ENCODE results near the gene MCM7.
"Not testable (repeated sequence)": the region's sequence is repeated elsewhere in the genome, so short reads cannot be mapped to it uniquely, and the experiment has no call there.

Gene MCM7

DNA sequence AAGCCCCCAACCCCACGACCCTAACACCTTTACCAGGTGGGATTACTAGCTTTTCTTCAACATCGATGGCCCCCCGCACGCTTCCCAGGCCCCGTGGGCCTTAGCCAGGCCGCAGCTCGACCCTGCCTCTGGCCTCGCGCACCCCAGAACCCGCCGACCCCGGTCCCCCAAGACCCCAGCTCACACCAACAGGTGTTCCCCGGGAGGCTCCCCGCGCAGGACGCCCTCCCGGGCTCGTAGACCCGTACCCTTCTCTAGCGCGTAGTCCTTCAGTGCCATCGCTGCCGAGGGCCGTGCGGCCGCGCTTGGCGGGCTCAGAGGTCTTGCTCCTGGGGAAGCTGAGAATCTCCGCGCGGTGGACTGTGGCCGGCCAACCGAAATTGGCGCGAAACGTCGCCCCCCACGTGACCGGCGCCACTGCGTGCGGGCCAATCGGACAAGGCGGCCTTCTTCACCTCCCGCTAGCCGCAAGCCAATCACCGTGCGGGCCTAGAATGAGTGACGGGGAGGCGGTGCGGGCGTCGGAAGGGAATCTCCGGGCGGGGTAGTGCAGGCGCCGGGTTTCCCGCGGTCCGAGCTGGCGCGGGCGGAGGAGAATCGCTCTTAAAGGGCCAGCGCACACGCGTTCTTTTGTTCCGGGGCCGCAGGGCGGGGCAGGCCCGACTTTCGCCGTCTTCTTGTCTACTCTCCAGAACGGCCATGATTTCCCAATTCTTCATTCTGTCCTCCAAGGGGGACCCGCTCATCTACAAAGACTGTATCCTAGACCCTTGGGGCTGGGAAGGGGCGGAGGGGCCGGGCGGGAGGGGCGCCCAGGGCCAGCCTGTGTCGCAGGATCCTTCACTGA is at the start of gene MCM7, which contains the start of gene AP4M1:
MCM7 (minus strand) TSS at position 382 of the 847 bp plus-strand sequence; CDS start at position 279, 103 bp downstream.
AP4M1 (plus strand) TSS at position 628 of the 847 bp plus-strand sequence; CDS start at position 700, 72 bp downstream.
- peak; percentile 99 for DNase-seq

DNA sequence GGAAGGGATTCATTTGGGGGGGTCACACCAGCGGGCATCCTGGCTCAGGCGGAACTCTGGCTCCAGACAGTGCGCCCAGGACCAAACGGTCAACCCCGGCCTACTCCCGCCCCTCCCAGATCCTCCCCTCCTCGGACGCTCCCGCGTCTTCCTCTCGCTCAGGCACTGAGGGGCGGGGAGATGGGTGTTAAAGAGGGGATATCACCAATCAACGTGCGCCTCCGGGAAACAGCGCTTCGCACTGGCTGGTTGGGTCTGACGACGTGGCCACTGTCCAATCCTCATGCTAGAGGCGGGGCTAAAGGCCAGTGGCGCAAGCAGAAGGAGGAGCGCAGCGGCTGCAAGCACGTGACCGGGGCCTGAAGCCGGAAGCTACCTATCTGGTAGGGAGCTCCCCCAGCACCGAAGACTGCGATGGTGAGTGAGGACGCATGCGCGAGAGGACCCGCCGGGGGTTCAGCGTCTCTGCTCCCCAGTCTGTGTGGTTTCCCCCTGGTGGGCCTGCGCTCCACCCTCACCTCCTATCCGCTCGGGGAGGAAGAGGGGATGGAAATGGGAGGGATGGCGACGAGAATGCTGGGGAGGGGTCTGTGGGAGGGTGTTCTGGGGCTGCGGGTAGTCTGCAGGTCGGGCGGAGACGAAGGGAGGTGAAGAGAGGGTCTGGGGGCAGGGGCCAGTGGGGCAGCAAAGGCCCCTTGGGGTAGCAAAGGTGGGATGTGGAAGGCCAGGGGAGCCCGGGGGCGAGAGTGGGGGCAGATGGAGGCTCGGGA is 47.5 kb upstream of the MCM7 start, which contains the start of gene LAMTOR4:
LAMTOR4 (plus strand) TSS at position 360 of the 770 bp plus-strand sequence; CDS start at position 415, 55 bp downstream.
- peak; percentile 99 for DNase-seq

DNA sequence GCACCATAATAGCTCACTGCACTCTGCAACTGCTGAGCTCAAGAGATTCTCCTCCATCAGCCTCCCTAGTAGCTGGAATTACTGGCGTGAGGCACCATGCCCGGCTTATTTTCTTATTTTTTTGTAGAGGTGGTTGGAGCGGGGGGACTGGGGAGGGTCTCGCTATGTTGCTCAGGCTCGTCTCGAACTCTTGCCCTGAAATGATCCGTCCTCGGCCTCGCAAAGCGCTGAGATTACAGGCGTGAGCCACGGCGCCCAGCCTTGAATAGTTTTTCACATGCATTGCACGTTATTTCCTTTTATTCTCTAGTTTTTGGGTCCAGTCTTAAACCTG is 47.0 kb upstream of the MCM7 start:
- DNase-seq: no peak

DNA sequence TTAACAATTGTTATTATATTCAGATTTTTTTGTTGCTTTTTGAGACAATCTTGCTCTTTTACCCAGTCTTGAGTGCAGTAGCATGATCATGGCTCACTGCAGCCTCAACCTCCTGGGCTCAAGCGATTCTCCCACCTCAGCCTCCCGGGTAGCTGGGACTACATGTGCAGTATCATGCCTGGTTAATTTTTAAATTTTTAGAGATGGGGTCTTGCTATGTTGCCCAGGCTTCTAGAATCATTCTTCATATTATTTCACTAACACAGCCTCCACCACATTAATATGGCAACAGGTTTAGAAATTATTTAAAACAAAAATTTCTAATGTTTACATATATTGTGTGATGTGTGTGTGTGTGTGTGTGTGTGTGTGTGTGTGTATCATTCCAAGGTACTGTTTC is 46.1 kb upstream of the MCM7 start:
- no peak for DNase-seq

DNA sequence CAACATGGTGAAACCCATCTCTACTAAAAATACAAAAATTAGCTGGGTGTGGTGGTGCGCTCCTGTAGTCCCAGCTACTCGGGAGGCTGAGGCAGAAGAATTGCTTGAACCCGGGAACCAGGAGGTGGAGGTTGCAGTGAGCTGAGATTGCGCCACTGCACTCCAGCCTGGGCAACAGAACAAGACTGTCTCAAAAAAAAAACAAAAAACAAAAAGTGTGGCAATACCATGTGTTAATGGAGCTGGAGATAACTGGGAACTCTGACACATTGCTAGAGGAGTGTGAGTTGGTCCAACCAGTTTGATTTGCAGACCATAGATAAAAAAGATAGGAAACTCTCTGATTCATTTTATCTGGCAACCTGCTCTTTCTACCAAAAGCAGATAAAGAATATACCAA is 45.2 kb upstream of the MCM7 start:
- DNase-seq: not testable (repeated sequence)

DNA sequence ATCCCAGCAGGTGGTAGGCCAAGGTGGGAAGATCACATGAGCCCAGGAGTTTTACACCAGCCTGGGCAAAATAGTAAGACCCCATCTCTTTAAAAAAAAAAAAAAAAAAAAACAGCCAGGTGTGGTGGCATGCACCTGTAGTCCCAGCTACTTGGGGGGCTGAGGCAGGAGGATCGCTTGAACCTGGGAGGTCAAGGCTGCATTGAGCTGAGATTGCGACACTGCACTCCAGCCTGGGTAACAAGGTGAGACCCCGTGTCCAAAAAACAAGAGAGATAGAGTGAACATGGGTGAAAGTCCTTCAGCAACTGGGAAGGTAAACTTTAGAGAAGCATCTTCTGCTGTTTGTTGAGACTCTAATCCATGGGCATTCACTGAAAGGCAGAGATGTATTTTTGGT is 41.3 kb upstream of the MCM7 start:
- DNase-seq: no peak

DNA sequence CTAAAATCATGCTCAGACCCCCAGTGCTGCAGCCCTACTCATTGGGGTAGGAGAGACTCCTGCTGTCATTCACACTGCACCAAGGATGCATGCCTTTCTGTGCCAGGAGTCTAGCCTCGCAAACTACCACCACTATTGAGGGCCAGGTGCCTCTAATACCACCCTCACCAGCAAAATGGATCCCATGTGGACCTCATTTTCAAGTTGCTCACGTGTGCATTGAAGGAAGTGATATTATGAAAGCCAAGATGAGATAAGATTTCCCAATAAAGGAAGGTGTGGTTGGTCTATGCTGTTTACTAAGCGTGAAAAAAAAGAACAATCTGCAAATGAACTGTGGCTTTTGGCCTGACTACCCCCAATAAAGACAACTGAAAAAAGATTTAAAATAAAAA is 40.4 kb upstream of the MCM7 start:
- no peak for DNase-seq

DNA sequence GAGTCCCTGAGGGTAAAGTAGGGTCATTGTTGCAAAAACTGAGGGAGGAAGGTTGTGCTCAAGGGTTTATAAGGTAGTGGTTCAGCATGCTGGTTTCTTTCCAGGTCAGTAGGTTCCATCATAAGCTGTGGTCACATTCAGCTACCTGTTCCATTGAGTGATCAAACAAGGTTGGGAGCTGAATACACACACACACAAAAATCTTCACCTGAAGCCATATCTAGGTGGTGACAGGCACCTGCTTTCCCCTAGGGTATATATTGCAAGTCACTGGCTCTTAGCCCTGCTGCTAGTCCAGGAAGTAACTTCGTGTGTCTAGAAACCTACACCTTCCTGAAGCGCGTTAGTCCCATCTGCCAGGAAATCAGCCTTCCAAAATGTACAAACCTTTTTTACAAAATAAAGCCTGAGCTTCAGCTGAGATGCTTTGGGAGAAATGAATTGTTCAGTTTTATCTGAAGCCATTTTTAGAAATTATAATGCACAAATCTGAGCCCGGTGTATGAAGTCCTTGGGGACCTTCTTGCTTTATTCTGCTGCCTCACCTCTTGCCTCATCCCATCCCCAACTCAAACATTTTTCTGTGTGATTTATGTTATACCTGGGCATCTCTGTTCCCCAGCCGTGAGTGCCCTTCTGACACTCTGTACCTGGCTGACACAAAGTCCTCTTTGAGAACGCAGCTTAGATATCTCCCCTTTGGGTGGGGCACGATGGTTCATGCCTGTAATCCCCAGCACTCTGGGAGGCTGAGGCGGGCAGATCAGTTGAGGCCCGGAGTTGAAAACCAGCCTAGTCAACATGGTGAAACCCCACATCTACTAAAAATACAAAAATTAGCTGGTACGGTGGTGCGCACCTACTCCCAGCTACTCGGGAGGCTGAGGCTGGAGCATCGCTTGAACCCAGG is 36.9 kb upstream of the MCM7 start:
- DNase-seq: no peak

DNA sequence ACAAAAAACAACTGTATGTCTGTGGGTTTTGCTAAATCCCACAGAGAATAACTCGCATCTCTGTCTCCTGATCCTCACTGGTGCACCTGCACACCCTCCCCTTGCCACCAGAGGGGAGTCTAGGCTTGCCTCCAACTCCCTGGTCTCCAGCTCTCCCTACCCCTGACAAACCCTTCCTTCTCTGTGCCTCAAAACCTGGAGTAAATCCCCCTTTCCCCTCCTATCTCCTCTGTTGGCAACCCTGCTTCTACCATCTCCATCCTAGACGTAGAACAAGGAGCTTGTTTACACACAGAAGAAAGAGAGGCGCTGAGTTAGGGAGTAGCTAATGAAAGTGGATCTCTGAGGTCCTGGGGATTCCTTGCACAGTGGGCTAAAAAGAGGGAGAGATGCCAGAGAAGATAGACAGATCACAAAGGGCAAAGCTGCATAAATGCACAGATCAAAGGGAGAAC is 31.5 kb upstream of the MCM7 start:
- DNase-seq: peak; percentile 75

DNA sequence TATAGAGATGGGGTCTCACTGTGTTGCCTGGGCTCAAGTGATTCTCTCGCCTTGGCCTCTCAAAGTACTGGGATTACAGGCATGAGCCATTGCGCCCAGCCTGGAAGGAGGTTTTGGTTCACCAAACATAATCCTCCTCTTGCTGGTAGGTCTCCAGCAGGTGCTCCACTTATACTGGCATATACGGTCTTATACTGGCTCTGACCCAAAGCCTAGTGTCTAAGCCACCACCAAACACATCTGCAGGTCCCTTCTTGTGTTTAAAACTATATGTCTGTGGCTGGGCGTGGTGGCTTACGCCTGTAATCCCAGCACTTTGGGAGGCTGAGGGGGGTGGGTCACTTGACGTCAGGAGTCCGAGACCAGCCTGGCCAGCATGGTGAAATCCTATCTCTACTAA is 30.9 kb upstream of the MCM7 start:
- no peak for DNase-seq

DNA sequence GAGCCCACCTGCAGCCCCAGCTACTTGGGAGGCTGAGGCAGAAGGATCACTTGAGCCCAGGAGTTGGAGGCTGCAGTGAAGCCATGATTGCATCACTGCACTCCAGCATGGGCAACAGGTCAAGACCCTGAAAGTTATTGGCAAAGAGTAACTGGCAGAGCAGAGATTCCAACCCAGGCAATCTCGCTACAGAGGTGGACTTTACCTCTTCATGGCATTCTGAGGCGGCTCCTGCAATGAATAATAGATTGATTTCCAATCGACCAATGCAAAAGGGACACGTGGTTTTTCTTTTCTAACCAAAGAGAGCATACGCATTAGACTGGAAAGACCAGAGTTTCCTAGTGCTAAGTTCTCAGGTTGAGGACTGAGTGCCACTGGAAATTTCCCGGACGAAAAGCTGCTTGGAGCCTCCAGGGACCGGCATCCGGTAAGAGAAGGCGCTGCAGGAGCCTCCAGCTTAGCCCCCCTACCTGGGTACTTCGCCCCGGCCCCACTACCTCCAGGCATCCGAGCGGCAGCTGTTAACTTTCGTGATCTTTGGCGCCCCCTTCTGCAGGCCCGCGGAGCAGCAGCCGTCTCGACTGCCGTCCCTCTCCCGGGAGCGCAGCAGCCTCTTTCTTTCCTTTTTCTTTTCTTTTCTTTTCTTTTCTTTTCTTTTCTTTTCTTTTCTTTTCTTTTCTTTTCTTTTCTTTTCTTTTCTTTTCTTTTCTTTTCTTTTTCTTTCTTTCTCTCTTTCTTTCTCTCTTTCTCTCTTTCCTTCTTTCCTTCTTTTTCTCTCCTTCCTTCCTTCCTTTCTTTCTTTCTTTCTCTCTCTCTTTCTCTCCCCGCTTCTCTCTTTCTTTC is 29.6 kb upstream of the MCM7 start:
- peak; percentile 90 for DNase-seq

DNA sequence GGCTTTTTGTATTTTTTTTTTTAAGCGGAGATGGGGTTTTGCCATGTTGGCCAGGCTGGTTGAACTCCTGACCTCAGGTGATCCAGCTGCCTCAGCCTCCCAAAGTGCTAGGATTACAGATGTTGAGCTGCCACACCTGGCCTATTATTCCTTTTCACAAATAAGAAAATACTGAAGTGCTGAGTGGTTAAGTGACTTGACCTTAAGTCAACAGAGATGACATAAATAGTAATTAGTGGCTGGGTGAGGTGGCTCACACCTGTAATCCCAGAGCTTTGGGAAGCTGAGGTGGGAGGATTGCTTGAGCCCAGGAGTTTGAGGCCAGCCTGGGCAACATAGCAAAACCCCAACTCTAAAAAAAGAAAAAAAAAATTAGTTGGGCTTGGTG is 29.0 kb upstream of the MCM7 start:
- DNase-seq: not testable (repeated sequence)

DNA sequence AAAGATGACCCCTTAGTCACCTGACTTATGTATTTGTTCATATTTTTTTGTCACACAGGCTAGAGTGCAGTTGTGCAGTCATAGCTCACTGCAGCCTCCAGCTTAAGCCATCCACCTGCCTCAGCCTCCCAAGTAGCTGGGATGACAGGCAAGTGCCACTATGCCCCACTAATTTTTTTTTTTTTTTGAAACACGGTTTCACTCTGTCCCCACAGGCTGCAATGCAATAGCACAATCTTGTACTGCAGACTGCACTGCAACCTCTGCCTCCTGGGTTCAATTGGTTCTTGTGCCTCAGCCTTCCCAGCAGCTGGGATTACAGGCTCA is 27.4 kb upstream of the MCM7 start:
- DNase-seq: no peak

DNA sequence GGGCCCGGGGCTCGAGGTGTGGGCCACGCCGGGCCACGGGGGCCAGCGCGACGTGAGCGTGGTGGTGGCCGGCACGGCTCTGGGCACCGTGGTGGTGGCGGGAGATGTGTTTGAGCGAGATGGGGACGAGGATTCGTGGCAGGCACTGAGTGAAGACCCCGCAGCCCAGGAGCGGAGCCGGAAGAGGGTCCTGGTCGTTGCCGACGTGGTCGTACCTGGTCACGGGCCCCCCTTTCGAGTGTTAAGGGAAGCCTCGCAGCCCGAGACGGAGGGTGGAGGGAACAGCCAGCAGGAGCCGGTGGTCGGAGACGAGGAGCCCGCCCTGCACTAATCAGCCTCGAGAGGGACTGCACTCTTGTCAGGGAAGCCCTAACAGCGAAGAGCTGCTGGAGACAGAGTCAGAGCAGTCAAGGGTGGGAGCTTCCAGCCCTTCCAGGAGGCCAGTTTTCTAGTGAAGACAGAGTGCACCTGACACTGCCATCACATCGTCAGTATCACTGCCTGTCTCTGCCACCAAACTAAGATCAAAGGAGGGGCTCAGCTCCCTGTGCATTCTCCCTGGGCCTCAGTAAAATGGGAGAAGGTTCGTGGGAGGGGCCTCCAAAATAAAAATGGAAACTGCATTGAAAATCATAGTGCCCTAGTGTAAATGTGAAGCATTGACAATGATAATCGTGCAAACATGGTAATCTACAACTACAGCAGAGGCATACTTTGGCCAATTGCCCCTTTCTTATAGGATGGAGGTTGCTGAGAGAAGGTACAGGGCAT is 26.9 kb upstream of the MCM7 start:
- DNase-seq: peak; percentile 45

DNA sequence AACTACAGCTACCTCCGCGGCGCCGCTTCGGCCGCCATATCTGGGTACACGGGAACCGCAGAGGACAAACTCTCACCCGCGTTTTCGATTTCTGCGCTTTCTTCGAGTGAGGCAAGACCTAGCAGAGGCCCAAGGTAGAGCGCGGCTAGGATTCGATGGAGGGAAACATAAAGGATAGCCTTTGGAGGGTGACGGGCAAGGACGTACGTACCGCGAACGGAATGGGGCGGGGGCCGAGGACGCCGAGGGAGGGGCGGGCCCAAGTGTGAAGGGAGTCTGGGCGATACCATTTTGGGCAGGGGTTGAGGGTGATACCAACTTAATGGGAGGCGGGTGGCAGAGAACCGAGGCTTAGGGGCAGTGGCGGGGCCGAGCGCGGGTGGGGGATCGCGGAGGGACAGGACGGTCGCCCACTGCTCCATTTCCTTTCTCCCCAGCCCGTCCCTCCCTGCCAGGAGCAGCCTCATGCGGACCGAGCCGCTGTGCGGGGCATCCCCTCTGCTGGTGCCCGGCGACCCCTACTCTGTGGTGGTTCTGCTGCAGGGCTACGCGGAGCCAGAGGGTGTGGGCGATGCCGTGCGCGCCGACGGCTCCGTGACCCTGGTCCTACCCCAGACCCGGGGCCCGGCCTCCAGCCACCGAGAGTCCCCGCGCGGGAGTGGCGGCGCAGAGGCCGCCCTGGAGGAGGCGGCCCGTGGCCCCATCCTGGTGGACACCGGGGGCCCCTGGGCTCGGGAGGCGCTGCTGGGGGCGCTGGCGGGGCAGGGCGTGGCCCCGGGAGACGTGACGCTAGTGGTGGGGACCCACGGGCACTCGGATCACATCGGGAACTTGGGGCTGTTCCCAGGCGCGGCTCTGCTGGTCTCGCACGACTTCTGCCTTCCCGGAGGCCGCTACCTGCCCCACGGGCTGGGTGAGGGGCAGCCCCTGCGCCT is 26.0 kb upstream of the MCM7 start, which contains the start of gene MBLAC1:
MBLAC1 (plus strand) TSS at position 37 of the 935 bp plus-strand sequence; CDS start at position 466, 429 bp downstream.
- DNase-seq: peak; percentile 95

DNA sequence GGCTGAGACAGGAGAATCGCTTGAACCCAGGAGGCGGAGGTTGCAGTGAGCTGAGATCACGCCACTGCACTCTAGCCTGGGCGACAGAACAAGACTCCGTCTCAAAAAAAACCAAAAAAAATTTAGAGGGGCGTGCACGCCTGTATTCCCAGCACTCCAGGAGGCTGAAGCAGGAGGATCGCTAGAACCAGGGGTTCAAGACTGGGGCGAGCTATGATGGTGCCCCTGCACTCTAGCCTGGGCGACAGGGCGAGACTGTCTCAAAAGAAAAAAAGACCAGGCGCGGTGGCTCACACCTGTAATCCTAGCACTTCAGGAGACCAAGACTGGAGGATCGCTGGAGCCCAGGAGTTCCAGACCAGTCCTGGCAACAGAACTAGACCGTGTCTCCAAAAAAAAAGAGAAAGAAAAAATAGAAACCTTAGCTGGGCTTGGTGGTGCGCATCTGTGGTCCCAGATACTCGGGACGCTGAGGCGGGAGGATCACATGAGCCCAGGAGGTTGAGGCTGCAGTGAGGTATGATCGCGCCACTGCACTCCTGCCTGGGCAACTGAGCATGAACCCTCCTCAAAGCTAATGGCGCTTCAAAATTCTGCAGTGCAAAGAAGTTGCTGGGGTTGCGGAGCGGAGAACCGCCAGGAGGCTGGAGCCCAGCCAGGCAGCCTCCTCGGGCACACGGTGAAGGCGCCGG is 25.2 kb upstream of the MCM7 start:
- no peak for DNase-seq

DNA sequence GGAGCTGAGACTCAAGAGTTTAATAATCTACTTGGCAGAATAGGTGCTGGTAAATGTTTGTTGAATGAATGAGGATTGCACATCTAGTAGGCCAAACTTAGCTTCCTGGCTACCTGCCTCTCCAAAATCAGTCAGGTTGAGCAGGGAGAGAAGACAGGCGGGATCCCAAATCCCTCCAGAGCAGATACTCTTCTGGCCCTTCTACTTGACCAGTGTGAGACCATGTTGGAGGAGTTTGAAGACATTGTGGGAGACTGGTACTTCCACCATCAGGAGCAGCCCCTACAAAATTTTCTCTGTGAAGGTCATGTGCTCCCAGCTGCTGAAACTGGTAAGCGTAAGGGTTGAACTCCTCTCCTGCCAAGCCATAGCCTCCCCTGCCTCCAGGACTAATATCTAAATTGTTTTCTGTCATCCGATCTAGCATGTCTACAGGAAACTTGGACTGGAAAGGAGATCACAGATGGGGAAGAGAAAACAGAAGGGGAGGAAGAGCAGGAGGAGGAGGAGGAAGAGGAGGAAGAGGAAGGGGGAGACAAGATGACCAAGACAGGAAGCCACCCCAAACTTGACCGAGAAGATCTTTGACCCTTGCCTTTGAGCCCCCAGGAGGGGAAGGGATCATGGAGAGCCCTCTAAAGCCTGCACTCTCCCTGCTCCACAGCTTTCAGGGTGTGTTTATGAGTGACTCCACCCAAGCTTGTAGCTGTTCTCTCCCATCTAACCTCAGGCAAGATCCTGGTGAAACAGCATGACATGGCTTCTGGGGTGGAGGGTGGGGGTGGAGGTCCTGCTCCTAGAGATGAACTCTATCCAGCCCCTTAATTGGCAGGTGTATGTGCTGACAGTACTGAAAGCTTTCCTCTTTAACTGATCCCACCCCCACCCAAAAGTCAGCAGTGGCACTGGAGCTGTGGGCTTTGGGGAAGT is 23.4 kb upstream of the MCM7 start:
- no peak for DNase-seq

DNA sequence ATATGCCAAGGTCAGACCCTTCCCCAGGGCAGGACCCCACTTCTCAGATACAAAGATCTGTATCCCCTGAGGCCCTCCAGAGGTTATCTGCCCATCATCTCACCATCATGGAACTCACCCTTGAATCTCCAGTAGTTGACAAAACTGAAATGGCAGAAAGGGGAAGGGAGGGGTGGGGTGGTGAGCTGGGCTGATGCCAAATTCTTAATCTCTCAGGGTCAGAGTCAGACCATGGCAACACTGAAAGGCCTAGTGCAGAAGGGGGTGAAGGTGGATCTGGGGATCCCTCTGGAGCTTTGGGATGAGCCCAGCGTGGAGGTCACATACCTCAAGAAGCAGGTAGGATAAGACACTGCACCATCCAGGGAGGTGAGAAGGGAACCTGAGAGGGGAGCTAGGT is 21.4 kb upstream of the MCM7 start:
- DNase-seq: no peak

Measured in activated CD4-positive, alpha-beta T cell treated with anti-CD3 and anti-CD28 coated beads for 48 hours (primary cell).